HepG2 (cell line): ENCODE results near the gene ATL2. TPM values are rescaled to one million over a fixed set of nuclear protein-coding genes. Genes with fewer than 3 reads are reported as not detected.

Experiments
- ATF7 ChIP-seq, 2 experiments: fragments of 450-650 bp in 1 of 2; sonication (generic) in 1 of 2; formaldehyde crosslinking in 1 of 2; IDR thresholded peaks; 2 replicates each; pipeline versions ENCODE4 v1.4.0 to v1.6.1; 2016 to 2020; ENCODE audit warnings: antibody characterized with exemption in 1 of 2, mild to moderate bottlenecking in 1 of 2, missing genetic modification reagents in 1 of 2
- ETV5 ChIP-seq: IDR thresholded peaks from 2 replicates; pipeline ENCODE4 v1.6.1; 2018; ENCODE audit warnings: missing biosample characterization, missing genetic modification reagents, inconsistent platforms, borderline replicate concordance
- IRF2 ChIP-seq: IDR thresholded peaks from 2 replicates; pipeline ENCODE4 v1.6.1; 2018; ENCODE audit warnings: missing genetic modification reagents, missing compliant biosample characterization
- JUNB ChIP-seq: sonication (generic); formaldehyde crosslinking; IDR thresholded peaks from 2 replicates; pipeline ENCODE4 v1.8.0; 2022; ENCODE audit warnings: missing genetic modification reagents, mild to moderate bottlenecking, borderline replicate concordance
- KDM2A ChIP-seq: sonication (generic); formaldehyde crosslinking; IDR thresholded peaks from 2 replicates; pipeline ENCODE4 v1.4.0; 2020; ENCODE audit warnings: low read depth, missing genetic modification reagents, borderline replicate concordance
- MAF1 ChIP-seq: sonication (generic); formaldehyde crosslinking; IDR thresholded peaks from 2 replicates; pipeline ENCODE4 v1.5.0; 2020; ENCODE audit warnings: missing genetic modification reagents, borderline replicate concordance
- MYNN ChIP-seq: sonication (generic); formaldehyde crosslinking; IDR thresholded peaks from 2 replicates; pipeline ENCODE4 v1.4.0; 2020; ENCODE audit warnings: mild to moderate bottlenecking, low read depth, missing genetic modification reagents
- NCOA1 ChIP-seq: sonication (generic); formaldehyde crosslinking; IDR thresholded peaks from 2 replicates; pipeline ENCODE4 v1.9.0; 2021; ENCODE audit warnings: missing genetic modification reagents
- REL ChIP-seq: sonication (generic); formaldehyde crosslinking; conservative IDR thresholded peaks from 2 replicates; pipeline ENCODE4 v1.8.0; 2022; ENCODE audit warnings: mild to moderate bottlenecking, missing genetic modification reagents, moderate library complexity
- SMAD1 ChIP-seq: sonication (generic); formaldehyde crosslinking; IDR thresholded peaks from 2 replicates; pipeline ENCODE4 v1.4.0; 2020; ENCODE audit warnings: missing genetic modification reagents, low read depth, mild to moderate bottlenecking, borderline replicate concordance
- SOX5 ChIP-seq: IDR thresholded peaks from 2 replicates; pipeline ENCODE4 v1.6.1; 2016; ENCODE audit warnings: borderline replicate concordance
- TCF7L2 ChIP-seq: IDR thresholded peaks from 2 replicates; pipeline ENCODE4 v1.6.1; 2011; ENCODE audit warnings: mild to moderate bottlenecking, low read depth, low read length, moderate library complexity
- ZNF224 ChIP-seq: sonication (generic); formaldehyde crosslinking; IDR thresholded peaks from 2 replicates; pipeline ENCODE4 v1.5.0; 2020; ENCODE audit warnings: mild to moderate bottlenecking, missing genetic modification reagents
- ZNF362 ChIP-seq: sonication (generic); formaldehyde crosslinking; IDR thresholded peaks from 2 replicates; pipeline ENCODE4 v1.4.0; 2020; ENCODE audit warnings: missing genetic modification reagents, mild to moderate bottlenecking, borderline replicate concordance
- ZNF496 ChIP-seq: sonication (generic); formaldehyde crosslinking; IDR thresholded peaks from 2 replicates; pipeline ENCODE4 v1.8.1; 2023; ENCODE audit warnings: mild to moderate bottlenecking, moderate library complexity, missing genetic modification reagents; ENCODE audit not compliant: insufficient replicate concordance
- ZNF543 ChIP-seq: sonication (generic); formaldehyde crosslinking; IDR thresholded peaks from 2 replicates; pipeline ENCODE4 v1.4.0; 2020; ENCODE audit warnings: mild to moderate bottlenecking, missing genetic modification reagents
- ZNF724P ChIP-seq: sonication (generic); formaldehyde crosslinking; IDR thresholded peaks from 2 replicates; pipeline ENCODE4 v1.8.0; 2022; ENCODE audit warnings: missing genetic modification reagents, borderline replicate concordance
- polyA plus RNA-seq, 8 experiments: library from polyadenylated mRNA; depleted of rRNA in 3 of 8; stranded (reverse) in 7 of 8; unstranded in 1 of 8; fragments of >200 nt; fragmentation: Illumina TruSeq in 4 of 8; extraction: Trizol in 4 of 8; gene quantifications; 2 replicates each; pipeline versions ENCODE4 v1.2.1 to v1.2.3, GENCODE V29; 2011 to 2016; ENCODE audit warnings: low read depth in 4 of 8, missing spikeins in 1 of 8, mixed read lengths in 1 of 8; ENCODE audit not compliant: insufficient read depth in 1 of 8
- total RNA-seq, 5 experiments: library from RNA; depleted of rRNA; stranded (reverse); fragments of >200 nt; fragmentation: Illumina TruSeq; extraction: Trizol; gene quantifications; 2 replicates each; pipeline ENCODE4 v1.2.3, GENCODE V29; 2016; ENCODE audit warnings: low read depth in 1 of 5
- TF ChIP-seq, protein P1 (sequence below): sonication (generic); formaldehyde crosslinking; IDR thresholded peaks from 2 replicates; pipeline ENCODE4 v1.9.0; 2021; ENCODE audit warnings: missing genetic modification reagents, mild to moderate bottlenecking, borderline replicate concordance
- TF ChIP-seq, protein P2 (sequence below): sonication (generic); formaldehyde crosslinking; IDR thresholded peaks from 2 replicates; pipeline ENCODE4 v1.4.0; 2020; ENCODE audit warnings: missing genetic modification reagents
- TF ChIP-seq, protein P3 (sequence below): sonication (generic); formaldehyde crosslinking; IDR thresholded peaks from 2 replicates; pipeline ENCODE4 v1.4.0; 2020; ENCODE audit warnings: missing genetic modification reagents, mild to moderate bottlenecking, borderline replicate concordance
- TF ChIP-seq, protein P4 (sequence below): sonication (generic); formaldehyde crosslinking; IDR thresholded peaks from 2 replicates; pipeline ENCODE4 v1.8.0; 2022; ENCODE audit warnings: missing genetic modification reagents, mild to moderate bottlenecking, inconsistent platforms, borderline replicate concordance

Gene ATL2
- total and polyA plus RNA-seq, 2 of the 13 experiments (the other 11 are each of a cell fraction or from before 2014, with no cell fraction given), result 56.5 to 119 TPM

- TF ChIP-seq, protein P1, sequence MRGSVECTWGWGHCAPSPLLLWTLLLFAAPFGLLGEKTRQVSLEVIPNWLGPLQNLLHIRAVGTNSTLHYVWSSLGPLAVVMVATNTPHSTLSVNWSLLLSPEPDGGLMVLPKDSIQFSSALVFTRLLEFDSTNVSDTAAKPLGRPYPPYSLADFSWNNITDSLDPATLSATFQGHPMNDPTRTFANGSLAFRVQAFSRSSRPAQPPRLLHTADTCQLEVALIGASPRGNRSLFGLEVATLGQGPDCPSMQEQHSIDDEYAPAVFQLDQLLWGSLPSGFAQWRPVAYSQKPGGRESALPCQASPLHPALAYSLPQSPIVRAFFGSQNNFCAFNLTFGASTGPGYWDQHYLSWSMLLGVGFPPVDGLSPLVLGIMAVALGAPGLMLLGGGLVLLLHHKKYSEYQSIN (CRISPR knock-in tag), result no peak
- TF ChIP-seq ZNF496 (no peak), ZNF724P (no peak), IRF2 (CRISPR knock-in tag) (peak; percentile 38; the same call in 1 of the 2 replicates), NCOA1 (no peak), SOX5 (no peak), ZNF224 (CRISPR knock-in tag) (no peak), ZNF543 (CRISPR knock-in tag) (0 out of 2 replicates have a peak, but pooled peaks have one; percentile 13), KDM2A (CRISPR knock-in tag) (peak; percentile 59; the same call in 1 of the 2 replicates), TCF7L2 (no peak), JUNB (no peak), MAF1 (CRISPR knock-in tag) (no peak), REL (CRISPR knock-in tag) (no peak), ATF7 (IDR thresholded peaks at IDR 0.05) (no peak), ATF7 (CRISPR knock-in tag; IDR thresholded peaks at IDR 0.05) (no peak), ZNF362 (CRISPR knock-in tag) (no peak), SMAD1 (CRISPR knock-in tag) (peak; percentile 5; the same call in 1 of the 2 replicates), ETV5 (no peak), MYNN (CRISPR knock-in tag) (0 out of 2 replicates have a peak, but pooled peaks have one; percentile 69)
- TF ChIP-seq, protein P2, sequence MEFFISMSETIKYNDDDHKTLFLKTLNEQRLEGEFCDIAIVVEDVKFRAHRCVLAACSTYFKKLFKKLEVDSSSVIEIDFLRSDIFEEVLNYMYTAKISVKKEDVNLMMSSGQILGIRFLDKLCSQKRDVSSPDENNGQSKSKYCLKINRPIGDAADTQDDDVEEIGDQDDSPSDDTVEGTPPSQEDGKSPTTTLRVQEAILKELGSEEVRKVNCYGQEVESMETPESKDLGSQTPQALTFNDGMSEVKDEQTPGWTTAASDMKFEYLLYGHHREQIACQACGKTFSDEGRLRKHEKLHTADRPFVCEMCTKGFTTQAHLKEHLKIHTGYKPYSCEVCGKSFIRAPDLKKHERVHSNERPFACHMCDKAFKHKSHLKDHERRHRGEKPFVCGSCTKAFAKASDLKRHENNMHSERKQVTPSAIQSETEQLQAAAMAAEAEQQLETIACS, result peak; percentile 38; the same call in 1 of the 2 replicates
- TF ChIP-seq, protein P3, sequence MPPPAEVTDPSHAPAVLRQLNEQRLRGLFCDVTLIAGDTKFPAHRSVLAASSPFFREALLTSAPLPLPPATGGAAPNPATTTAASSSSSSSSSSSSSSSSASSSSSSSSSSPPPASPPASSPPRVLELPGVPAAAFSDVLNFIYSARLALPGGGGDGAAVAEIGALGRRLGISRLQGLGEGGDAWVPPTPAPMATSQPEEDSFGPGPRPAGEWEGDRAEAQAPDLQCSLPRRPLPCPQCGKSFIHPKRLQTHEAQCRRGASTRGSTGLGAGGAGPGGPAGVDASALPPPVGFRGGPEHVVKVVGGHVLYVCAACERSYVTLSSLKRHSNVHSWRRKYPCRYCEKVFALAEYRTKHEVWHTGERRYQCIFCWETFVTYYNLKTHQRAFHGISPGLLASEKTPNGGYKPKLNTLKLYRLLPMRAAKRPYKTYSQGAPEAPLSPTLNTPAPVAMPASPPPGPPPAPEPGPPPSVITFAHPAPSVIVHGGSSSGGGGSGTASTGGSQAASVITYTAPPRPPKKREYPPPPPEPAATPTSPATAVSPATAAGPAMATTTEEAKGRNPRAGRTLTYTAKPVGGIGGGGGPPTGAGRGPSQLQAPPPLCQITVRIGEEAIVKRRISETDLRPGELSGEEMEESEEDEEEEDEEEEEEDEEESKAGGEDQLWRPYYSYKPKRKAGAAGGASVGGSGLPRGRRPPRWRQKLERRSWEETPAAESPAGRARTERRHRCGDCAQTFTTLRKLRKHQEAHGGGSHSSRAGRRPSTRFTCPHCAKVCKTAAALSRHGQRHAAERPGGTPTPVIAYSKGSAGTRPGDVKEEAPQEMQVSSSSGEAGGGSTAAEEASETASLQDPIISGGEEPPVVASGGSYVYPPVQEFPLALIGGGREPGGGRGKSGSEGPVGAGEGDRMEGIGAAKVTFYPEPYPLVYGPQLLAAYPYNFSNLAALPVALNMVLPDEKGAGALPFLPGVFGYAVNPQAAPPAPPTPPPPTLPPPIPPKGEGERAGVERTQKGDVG (CRISPR knock-in tag), result no peak
- TF ChIP-seq, protein P4, sequence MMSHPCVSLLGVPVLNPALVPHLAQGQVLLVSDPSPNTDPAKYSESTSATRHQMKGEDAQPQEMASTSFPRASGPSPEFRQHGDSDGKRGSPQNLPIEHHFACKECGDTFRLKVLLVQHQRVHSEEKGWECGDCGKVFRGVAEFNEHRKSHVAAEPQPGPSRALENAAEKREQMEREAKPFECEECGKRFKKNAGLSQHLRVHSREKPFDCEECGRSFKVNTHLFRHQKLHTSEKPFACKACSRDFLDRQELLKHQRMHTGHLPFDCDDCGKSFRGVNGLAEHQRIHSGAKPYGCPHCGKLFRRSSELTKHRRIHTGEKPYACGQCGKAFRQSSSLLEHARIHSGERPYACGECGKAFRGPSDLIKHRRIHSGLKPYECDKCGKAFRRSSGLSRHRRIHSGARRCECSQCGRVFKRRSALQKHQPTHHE (CRISPR knock-in tag), result no peak
Observed at GRCh38 chr2:38376346-38377049, 575 bp downstream of the ATL2 start (continued).
